ENCODE measurements around the gene ZSCAN5B.
A peak's percentile ranks its signal among the peaks of the same experiment; 100 is the strongest.
"Not testable (repeated sequence)": the region's sequence is repeated elsewhere in the genome, so short reads cannot be mapped to it uniquely, and the experiment has no call there.

ZSCAN5B gene

DNA sequence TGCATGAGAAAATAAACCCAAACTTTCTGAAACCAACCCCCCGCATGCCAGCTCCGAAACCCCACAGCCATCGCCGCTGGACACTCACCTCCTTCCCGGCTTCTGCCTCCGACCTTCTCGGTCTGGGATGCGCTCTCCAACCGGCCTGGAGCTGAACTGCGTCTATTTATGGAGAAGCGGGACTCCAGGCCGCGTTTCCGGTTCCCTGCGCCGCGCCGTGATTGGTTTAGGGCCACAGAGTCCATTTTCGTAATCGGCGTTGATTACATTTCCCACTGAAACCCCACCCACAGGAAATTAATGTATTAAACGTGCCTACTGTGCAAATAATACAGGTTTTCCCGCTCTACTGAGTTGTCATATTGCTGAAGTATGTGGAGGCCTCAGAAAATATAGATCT is at the start of gene ZSCAN5B:
TSS of gene ZSCAN5B (minus strand) at position 138 of the 400 bp plus-strand sequence. CDS start 4,731 bp downstream, outside the sequence.
- not testable (repeated sequence) for DNase-seq

DNA sequence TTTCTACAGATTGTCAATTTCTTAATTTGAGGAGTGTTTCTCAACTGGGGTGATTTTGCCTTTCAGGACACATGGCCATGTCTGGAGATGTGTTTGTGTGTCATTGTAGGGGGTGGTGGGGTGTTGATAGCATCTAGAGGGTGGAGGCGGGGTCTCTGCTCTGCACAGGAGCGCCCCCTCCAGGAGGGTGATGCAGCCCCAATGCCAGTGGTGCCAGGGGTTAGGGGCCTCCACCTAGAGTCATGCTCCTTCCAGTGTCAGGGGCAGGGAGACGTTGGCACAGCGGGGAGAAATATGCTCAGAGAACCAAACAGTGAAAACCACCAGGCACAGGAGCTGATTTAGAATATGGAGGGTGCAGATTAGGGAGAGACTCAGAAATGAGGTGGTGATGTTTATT is 48.2 kb upstream of the ZSCAN5B start:
- not testable (repeated sequence) for DNase-seq

GRCh38 chr19:56245121-56245740 is 47.6 kb upstream of the ZSCAN5B start:
- no peak for DNase-seq

DNA sequence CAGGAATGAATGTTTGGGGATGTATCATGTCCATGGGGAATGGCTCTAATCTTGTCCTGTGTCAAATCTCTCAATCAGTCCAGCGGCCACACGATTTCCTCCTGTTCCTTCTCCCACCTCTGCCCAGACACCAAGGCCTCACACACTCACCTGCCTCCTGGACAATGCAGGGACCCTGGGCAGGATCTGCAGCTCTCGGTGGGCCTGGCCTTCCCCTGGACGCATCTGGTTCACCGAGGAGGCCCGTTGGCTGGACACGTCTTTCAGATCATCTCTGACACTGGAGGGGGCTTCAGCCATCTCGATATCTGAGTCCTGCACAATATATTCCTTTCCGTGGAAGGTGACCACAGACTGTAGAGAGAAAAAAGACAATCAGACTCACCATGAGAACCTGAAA is 25.9 kb upstream of the ZSCAN5B start:
- DNase-seq, result no peak

DNA sequence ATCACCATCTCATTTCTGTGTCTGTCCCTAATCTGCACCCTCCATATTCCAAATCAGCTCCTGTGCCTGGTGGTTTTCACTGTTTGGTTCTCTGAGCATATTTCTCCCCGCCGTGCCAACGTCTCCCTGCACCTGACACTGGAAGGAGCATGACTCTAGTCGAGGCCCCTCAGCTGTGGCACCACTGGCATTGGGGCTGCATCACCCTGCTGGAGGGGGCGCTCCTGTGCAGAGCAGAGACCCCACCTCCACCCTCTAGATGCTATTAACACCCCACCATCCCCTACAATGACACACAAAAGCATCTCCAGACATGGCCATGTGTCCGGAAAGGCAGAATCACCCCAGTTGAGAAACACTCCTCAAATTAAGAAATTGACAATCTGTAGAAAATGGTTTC is 25.3 kb upstream of the ZSCAN5B start:
- DNase-seq, result no peak

- no peak for DNase-seq
Measured at GRCh38 chr19:56221851-56222250, 24.3 kb upstream of the ZSCAN5B start.

DNA sequence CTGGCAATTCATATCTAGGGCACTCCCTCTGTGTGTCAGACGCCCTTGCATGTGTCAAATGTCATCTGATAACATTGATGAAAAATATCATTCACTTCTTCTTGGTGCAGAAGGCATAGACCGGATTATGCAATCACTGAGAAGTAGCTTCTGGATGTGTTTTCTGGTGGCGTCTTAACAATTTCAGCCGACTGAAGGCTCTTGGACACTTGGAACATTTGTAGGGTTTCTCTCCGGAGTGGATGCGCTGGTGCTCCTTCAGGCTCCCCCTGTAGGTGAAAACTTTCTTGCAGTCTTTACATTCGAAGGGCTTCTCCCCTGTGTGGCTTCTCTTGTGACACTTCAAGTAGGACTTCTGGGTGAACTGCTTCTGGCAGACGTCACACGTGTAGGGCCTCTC is 23.9 kb upstream of the ZSCAN5B start:
- not testable (repeated sequence) for DNase-seq

DNA sequence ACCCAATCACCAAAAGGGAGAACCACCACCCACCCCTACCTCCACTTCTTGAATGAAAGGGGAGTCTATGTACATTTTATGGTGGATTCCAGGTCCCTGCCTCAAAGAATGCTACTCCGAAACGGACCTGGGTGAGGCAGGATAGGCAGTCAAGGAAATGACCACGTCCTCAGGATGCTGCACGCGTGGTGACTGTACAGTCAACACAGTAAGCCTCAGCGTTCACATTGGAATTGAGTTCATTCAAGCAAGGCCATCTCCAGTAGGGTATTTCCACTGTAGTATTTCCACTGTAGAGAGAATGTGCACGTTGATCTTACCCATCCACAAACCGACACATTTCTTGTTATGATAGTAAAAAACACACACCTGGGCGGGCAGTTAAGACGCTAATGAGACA is 21.4 kb upstream of the ZSCAN5B start:
- no peak for DNase-seq

DNA sequence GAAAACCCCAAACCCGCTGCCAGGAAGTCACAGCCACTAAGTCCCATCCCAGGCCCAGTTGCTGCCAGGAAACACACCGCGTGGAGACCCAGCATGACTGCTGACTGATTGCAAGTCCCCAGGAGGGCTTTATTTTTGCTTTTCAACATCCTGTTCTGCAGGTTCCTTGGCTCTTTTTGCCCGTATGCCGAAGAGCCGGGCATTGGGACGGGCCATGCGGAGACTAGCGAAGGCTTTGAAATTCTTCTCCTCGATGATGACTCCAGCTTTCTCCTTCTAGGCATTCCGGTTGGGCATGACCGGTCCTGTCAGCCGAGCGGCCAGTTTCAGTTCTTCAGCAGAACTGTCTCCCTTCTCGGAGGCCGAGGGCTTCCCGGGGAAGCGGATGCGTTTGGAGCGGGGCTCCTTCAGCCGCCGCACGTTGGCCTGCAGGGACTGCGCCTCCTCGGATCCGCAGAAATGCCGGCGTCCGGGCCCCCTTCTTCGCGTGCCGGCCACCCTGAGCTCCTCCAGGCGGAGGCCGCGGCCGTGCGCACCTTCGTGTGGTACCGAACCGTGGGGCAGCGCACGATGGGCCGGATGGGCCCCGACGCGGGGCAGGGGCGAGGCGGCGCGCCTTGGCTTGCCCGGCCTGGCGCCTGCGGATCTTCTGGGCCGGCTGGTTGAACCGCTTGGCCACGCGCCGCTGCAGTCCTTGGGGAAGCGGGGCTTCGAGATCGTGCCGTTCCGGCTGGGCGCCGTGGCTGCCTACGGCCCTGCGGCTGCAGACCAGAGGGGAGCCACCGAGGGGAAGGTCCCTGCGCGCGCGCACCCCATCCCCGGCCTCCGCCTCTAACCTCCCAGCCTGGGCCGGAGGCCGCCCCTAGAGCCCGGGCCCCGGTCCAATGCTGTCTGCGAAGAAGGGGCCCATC is 19.7 kb upstream of the ZSCAN5B start:
- peak; percentile 56 for DNase-seq

DNA sequence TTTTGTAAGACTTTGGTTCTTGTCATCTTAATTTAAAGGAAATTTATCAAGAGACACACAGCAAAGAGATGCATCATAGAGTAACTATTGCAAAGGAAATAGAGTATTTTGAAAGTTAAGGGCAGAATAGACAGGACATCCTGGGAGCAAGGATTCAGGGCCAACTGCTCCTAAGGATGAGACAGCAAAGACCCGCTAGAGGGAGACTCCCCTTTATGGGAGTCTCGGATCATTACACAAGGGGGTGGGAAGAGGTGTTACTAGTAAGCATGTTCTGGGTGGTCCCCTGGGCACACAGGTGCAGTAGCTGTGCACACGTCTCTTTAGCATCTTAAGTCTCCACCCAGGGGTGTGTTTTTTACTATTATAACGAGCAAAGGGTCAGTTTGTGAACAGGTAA is 14.1 kb upstream of the ZSCAN5B start:
- DNase-seq, result no peak

DNA sequence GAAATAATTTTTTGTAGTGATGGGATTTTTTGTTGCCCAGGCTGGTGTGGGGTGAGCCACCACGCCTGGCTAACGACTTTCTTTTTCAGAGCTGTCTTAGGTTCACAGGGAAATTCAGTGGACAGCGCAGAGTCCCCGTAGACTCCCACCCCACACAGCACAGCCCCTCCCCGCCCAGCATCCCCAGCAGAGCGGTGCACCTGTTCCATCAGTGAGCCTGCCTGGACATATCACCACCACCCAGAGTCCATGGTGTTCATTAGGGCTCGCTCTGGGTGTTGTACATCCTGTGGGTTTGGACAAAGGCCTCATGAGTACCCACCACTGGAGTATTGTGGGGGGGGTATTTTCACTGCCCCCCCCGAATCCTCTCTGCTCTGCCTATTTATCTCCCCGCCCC is 12.5 kb upstream of the ZSCAN5B start:
- not testable (repeated sequence) for DNase-seq

DNA sequence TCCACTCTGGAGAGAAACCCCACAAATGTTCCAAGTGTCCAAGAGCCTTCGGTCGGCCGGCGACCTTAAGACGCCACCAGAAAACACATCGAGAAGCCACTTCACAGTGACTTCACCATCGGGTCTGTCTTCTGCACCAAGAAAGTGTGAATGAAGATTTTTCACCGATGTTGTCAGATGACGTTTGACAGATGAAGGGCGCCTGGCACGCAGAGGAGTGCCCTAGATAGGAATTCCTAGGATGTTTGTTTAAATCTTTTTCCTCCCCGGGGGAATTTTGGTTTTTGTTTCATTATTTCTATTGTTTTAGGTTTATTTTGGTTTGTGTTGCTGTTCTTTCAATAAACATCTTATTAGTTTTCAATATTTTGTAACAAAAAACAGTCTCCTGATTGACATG is 11.5 kb upstream of the ZSCAN5B start:
- no peak for DNase-seq

GRCh38 chr19:56207581-56207980 is 10.0 kb upstream of the ZSCAN5B start:
- DNase-seq, result not testable (repeated sequence)

DNA sequence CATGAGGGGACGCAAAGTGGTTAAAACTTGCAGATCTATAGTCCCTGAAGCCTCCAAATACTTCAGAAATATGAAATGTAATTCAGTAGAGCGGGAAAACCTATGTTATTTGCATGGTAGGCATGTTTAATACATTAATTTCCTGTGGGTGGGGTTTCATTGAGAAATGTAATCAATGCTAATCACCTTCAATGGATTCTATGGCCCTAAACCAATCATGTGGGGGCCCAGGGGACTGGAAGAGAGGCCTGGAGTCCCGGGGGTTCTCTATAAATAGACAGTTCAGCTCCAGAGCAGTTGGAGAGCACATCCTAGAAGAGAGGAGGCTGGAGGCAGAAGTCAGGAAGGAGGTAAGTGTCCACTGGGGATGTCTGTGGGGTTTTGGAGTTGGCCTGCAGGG is 4.4 kb upstream of the ZSCAN5B start, which contains the start of gene ZSCAN5C:
TSS of gene ZSCAN5C (plus strand) at position 301 of the 400 bp plus-strand sequence. CDS start 3,641 bp downstream, outside the sequence.
- DNase-seq, result no peak

DNA sequence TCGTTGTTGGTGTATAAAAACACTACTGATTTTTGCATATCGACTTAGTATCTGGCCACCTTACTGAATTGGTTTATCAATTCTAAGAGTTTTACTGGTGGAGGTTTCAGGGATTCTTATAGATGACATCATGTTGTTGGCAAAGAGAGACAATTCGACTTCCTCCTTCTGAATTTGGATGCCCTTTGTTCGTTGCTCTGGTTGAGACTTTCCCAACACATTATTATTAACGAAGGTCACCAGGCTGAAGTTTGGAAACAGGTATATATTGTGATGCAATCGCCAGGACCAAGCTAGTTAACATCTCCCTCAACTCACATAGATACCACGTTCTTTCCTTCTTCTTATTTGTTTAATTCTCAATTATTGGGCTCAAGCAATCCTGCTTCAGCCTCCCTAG is 2.1 kb upstream of the ZSCAN5B start:
- DNase-seq, result no peak

GRCh38 chr19:56193981-56194640 is 3.5 kb downstream of the ZSCAN5B start:
- no peak for DNase-seq

DNA sequence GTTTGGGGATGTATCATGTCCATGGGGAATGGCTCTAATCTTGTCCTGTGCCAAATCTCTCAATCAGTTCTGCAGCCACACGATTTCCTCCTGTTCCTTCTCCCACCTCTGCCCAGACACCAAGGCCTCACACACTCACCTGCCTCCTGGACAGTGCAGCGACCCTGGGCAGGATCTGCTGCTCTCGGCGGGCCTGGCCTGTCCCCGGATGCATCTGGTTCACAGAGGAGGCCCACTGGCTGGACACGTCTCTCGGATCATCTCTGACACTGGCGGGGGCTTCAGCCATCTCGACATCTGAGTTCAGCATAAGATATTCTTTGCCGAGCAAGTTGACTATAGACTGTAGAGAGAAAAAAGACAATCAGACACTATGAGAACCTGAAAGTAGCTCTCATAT is 5.9 kb downstream of the ZSCAN5B start:
- no peak for DNase-seq

GRCh38 chr19:56191115-56191514 is 6.5 kb downstream of the ZSCAN5B start:
- no peak for DNase-seq

DNA sequence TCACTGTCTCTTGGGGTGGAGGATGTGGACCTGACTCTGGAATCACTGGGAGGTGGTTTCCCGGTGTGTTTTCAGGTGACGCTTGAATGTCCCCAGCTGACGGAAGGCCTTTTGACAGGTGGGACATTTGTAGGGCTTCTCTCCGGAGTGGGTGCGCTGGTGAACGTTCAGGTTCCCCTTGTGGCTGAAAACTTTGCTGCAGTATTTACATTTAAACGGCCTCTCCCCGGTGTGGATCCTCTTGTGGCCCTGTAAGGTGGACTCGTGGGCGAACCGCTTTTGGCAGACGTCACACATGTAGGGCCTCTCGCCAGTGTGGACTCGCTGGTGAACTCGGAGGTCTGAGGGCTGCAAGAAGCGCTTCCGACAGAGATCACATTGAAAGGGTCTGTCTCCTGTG is 7.8 kb downstream of the ZSCAN5B start:
- DNase-seq, result no peak

DNA sequence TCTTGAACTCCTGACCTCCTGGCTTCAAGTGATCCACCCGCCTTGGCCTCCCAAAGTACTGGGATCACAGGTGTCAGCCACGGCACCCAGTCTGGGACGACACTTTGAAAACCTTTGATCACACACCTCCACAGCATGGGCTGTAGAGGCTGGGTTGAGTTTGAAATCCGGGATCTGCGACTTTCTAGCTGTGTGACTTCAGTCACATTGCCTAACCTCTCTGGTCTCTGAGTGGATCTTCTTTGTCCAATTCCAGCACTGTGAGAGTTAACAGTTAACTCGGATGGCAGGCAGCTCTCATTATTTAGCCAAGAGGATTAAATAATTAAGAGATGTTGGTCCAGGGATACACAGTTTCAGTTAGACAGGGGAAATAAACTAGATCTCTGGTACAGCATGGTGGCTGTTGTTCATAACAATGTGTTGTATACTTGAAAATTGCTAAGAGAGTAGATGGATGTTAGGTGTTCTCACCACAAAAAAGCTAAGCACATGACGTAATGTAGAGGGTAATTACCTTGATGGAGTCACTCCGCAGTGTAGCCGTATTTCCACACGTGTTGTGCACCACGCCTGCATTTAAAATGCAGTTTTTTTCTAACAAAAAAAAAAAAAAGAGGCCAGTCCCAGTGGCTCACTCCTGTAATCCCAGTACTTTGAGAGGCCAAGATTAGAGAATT is 19.9 kb downstream of the ZSCAN5B start:
- no peak for DNase-seq

DNA sequence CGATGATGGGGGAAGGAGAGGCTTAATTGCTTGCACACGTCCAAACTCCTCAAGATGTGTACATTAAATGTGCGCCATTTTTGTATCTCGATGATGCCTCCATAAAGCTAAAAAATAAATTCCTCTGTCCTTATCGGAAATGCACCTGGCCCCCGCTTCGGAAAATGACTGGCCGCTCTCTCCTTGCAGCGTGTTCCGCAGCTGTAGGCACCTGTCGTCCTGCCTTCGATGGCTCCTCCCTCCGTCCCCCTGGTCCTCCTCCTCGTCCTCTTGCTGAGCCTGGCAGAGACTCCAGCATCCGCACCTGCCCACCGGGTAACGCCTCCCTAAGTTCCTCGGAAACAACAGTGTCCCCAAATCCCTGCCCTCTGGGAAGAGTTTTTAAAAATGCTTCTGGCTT is 20.7 kb downstream of the ZSCAN5B start:
- peak; percentile 22 for DNase-seq

DNA sequence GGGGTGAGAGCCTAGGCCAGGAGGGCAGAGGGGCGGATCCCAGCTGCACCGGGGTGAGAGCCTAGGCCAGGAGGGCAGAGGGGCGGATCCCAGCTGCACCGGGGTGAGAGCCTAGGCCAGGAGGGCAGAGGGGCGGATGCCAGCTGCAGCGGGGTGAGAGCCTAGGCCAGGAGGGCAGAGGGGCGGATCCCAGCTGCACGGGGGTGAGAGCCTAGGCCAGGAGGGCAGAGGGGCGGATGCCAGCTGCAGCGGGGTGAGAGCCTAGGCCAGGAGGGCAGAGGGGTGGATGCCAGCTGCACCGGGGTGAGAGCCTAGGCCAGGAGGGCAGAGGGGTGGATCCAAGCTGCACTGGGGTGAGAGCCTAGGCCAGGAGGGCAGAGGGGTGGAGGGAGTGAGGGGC is 21.3 kb downstream of the ZSCAN5B start:
- not testable (repeated sequence) for DNase-seq

- peak; percentile 9 for DNase-seq
Measured at GRCh38 chr19:56175861-56176307, 21.7 kb downstream of the ZSCAN5B start, which contains the start of gene GALP. Gene GALP (plus strand): TSS chr19:56176008. CDS start chr19:56177109, 1,101 bp downstream.

Measured in NCI-H69 (cell line).